K562 (cell line): ENCODE data around the gene TUBGCP5. TPM values are rescaled to one million over a fixed set of nuclear protein-coding genes. Genes with fewer than 3 reads are reported as not detected.
A peak's percentile ranks its signal among the peaks of the same experiment; 100 is the strongest.

Source experiments
- DNMT1 ChIP-seq: fragments of 450-650 bp; IDR thresholded peaks from 2 replicates; pipeline ENCODE4 v1.6.1; 2016; ENCODE audit warnings: antibody characterized with exemption, mild to moderate bottlenecking
- E2F5 ChIP-seq: sonication (generic); formaldehyde crosslinking; IDR thresholded peaks from 2 replicates; pipeline ENCODE4 v1.8.0; 2022; ENCODE audit warnings: mild to moderate bottlenecking, missing genetic modification reagents
- FIP1L1 ChIP-seq: fragments of 200-400 bp; formaldehyde crosslinking; IDR thresholded peaks from 2 replicates; pipeline ENCODE4 v1.6.1; 2018; ENCODE audit warnings: mild to moderate bottlenecking, low read depth, low read length; ENCODE audit not compliant: poor library complexity, severe bottlenecking
- FOXK2 ChIP-seq, 2 experiments: fragments of 450-650 bp; IDR thresholded peaks in 1 of 2; conservative IDR thresholded peaks in 1 of 2; 2 replicates each; pipeline ENCODE4 v1.6.1; 2016; ENCODE audit warnings: low read depth in 2 of 2, mild to moderate bottlenecking in 1 of 2
- HLTF ChIP-seq: fragments of 450-650 bp; IDR thresholded peaks from 2 replicates; pipeline ENCODE4 v1.6.1; 2016
- HMG20B ChIP-seq: fragments of 250-450 bp; sonication (Bioruptor Pico); IDR thresholded peaks from 2 replicates; pipeline ENCODE4 v1.5.0; 2021; ENCODE audit warnings: mild to moderate bottlenecking
- MEF2D ChIP-seq: conservative IDR thresholded peaks from 2 replicates; pipeline ENCODE4 v1.6.1; 2016; ENCODE audit warnings: low read depth, missing genetic modification characterization, missing compliant biosample characterization
- NELFE ChIP-seq: IDR thresholded peaks from 2 replicates; pipeline ENCODE4 v1.6.1; 2011; ENCODE audit warnings: mild to moderate bottlenecking; ENCODE audit not compliant: insufficient read depth, insufficient read length
- NR4A1 ChIP-seq, 2 experiments: fragments of 250-450 bp in 1 of 2; fragments of 450-650 bp in 1 of 2; sonication (Bioruptor Pico) in 1 of 2; IDR thresholded peaks; 2 replicates each; pipeline versions ENCODE4 v1.4.0 to v1.6.1; 2016 to 2020; ENCODE audit warnings: mild to moderate bottlenecking in 2 of 2, missing compliant biosample characterization in 1 of 2, missing genetic modification characterization in 1 of 2, moderate library complexity in 1 of 2
- POLR2B ChIP-seq: fragments of 450-650 bp; IDR thresholded peaks from 2 replicates; pipeline ENCODE4 v1.6.1; 2018; ENCODE audit warnings: low read depth; ENCODE audit not compliant: partially characterized antibody
- PRDM10 ChIP-seq: fragments of 450-650 bp; IDR thresholded peaks from 2 replicates; pipeline ENCODE4 v1.6.1; 2018; ENCODE audit not compliant: partially characterized antibody
- PTTG1 ChIP-seq: fragments of 450-650 bp; IDR thresholded peaks from 2 replicates; pipeline ENCODE4 v1.6.1; 2016; ENCODE audit warnings: low read depth, mild to moderate bottlenecking, missing genetic modification characterization, missing compliant biosample characterization
- RBBP5 ChIP-seq: fragments of 200-600 bp; sonication (generic); IDR thresholded peaks from 2 replicates; pipeline ENCODE4 v1.6.1; 2012; ENCODE audit warnings: borderline replicate concordance, mild to moderate bottlenecking, low read length, control low read depth, inconsistent platforms; ENCODE audit not compliant: insufficient read depth, poor library complexity, severe bottlenecking
- SRF ChIP-seq, 2 experiments: fragments of 250-450, 450-650 bp in 1 of 2; sonication (Bioruptor Pico) in 1 of 2; sonication (generic) in 1 of 2; formaldehyde crosslinking; IDR thresholded peaks; 2 replicates each; pipeline versions ENCODE4 v1.5.0 to v1.5.1; 2020 to 2022; ENCODE audit warnings: mild to moderate bottlenecking in 1 of 2, missing genetic modification reagents in 1 of 2
- TAF9B ChIP-seq: fragments of 450-650 bp; IDR thresholded peaks from 2 replicates; pipeline ENCODE4 v1.6.1; 2018; ENCODE audit warnings: mild to moderate bottlenecking; ENCODE audit not compliant: partially characterized antibody
- ZBTB33 ChIP-seq: sonication (generic); formaldehyde crosslinking; IDR thresholded peaks from 2 replicates; pipeline ENCODE4 v1.8.1; 2023; ENCODE audit warnings: mild to moderate bottlenecking, missing genetic modification reagents
- polyA plus RNA-seq, 8 experiments: library from polyadenylated mRNA; depleted of rRNA in 4 of 8; stranded (reverse) in 5 of 8; unstranded in 3 of 8; fragments of >200 nt; fragmentation: Nextera tagmentation in 2 of 8; fragmentation: Illumina TruSeq in 1 of 8; extraction: Ambion mirVana in 2 of 8; extraction: Trizol in 1 of 8; gene quantifications; 2 replicates each; pipeline versions ENCODE4 v1.2.1 to v1.2.3, GENCODE V29; 2011 to 2014; ENCODE audit warnings: inconsistent platforms in 1 of 8, missing spikeins in 1 of 8
- total RNA-seq, 7 experiments: library from RNA; depleted of rRNA in 6 of 7; stranded (reverse); fragments of >200 nt in 6 of 7; fragmentation: Illumina TruSeq in 2 of 7; extraction: Trizol in 2 of 7; gene quantifications; 2 replicates each; pipeline versions ENCODE4 v1.2.1 to v1.2.3, GENCODE V29; 2011 to 2021; ENCODE audit warnings: low replicate concordance in 1 of 7
- TF ChIP-seq, protein P1 (sequence below): fragments of 200-400 bp; formaldehyde crosslinking; IDR thresholded peaks from 2 replicates; pipeline ENCODE4 v1.6.1; 2017; ENCODE audit warnings: mild to moderate bottlenecking, low read depth, low read length, moderate library complexity

TUBGCP5 gene
- total and polyA plus RNA-seq, 9 of the 15 experiments (the other 6 are each of a cell fraction or from before 2014, with no cell fraction given): 5.8 to 33.9 (median 23.2) TPM

- TF ChIP-seq POLR2B (peak; percentile 88), FIP1L1 (peak; percentile 65), DNMT1 (no peak), NR4A1 (CRISPR knock-in tag; IDR thresholded peaks at IDR 0.05) (no peak), NR4A1 (tag; IDR thresholded peaks at IDR 0.05) (no peak), PTTG1 (tag) (no peak), HMG20B (CRISPR knock-in tag) (no peak), FOXK2 (conservative IDR thresholded peaks at IDR 0.05 in 1 of 2, IDR thresholded peaks at IDR 0.05 in 1 of 2; ENCODE audit: low read depth in 2 of 2) (no peak), HLTF (no peak), E2F5 (CRISPR knock-in tag) (no peak), SRF (CRISPR knock-in tag; IDR thresholded peaks at IDR 0.05) (no peak), NELFE (no peak), RBBP5 (peak; percentile 99), PRDM10 (peak; percentile 38), ZBTB33 (CRISPR knock-in tag) (0 out of 2 replicates have a peak, but pooled peaks have one; percentile 27), TAF9B (peak; percentile 57), MEF2D (tag) (no peak)
- TF ChIP-seq, protein P1, sequence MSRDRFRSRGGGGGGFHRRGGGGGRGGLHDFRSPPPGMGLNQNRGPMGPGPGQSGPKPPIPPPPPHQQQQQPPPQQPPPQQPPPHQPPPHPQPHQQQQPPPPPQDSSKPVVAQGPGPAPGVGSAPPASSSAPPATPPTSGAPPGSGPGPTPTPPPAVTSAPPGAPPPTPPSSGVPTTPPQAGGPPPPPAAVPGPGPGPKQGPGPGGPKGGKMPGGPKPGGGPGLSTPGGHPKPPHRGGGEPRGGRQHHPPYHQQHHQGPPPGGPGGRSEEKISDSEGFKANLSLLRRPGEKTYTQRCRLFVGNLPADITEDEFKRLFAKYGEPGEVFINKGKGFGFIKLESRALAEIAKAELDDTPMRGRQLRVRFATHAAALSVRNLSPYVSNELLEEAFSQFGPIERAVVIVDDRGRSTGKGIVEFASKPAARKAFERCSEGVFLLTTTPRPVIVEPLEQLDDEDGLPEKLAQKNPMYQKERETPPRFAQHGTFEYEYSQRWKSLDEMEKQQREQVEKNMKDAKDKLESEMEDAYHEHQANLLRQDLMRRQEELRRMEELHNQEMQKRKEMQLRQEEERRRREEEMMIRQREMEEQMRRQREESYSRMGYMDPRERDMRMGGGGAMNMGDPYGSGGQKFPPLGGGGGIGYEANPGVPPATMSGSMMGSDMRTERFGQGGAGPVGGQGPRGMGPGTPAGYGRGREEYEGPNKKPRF: no peak
These were observed at the start of gene TUBGCP5 (continued) for GRCh38 chr15:23039143-23039916.
